GM19397 (cell line): Measurements from ENCODE around the gene RGS6.

ENCODE experiments used
- ATAC-seq: cut with Tn5 transposase; IDR thresholded peaks from one replicate; pipeline ENCODE4 v1.9.1; 2021; ENCODE audit warnings: mild to moderate bottlenecking, moderate library complexity; ENCODE audit not compliant: unreplicated experiment

Gene RGS6

GRCh38 chr14:72070458-72070857 lies 138.2 kb downstream of the RGS6 start:
- no peak for ATAC-seq

GRCh38 chr14:72075649-72076334 lies 143.6 kb downstream of the RGS6 start:
- no peak for ATAC-seq

GRCh38 chr14:72081137-72081536 lies 148.9 kb downstream of the RGS6 start:
- ATAC-seq, result no peak

GRCh38 chr14:72084935-72085334 lies 152.7 kb downstream of the RGS6 start:
- no peak for ATAC-seq

GRCh38 chr14:72089625-72090024 lies 157.4 kb downstream of the RGS6 start:
- ATAC-seq, result no peak

- no peak for ATAC-seq
Measured at GRCh38 chr14:72094844-72095582, 162.8 kb downstream of the RGS6 start.

- ATAC-seq, result no peak
Measured at GRCh38 chr14:72097173-72097783, 165.0 kb downstream of the RGS6 start.

- no peak for ATAC-seq
Measured at GRCh38 chr14:72098210-72098609, 166.0 kb downstream of the RGS6 start.

GRCh38 chr14:72099566-72099965 lies 167.3 kb downstream of the RGS6 start:
- ATAC-seq, result no peak

GRCh38 chr14:72104011-72104613 lies 171.9 kb downstream of the RGS6 start:
- no peak for ATAC-seq

GRCh38 chr14:72111911-72112310 lies 179.7 kb downstream of the RGS6 start:
- ATAC-seq, result no peak

- no peak for ATAC-seq
Measured at GRCh38 chr14:72118841-72119240, 186.6 kb downstream of the RGS6 start.

- no peak for ATAC-seq
Measured at GRCh38 chr14:72120315-72120714, 188.1 kb downstream of the RGS6 start.

- no peak for ATAC-seq
Measured at GRCh38 chr14:72123755-72124154, 191.5 kb downstream of the RGS6 start.

- ATAC-seq, result no peak
Measured at GRCh38 chr14:72124171-72124570, 191.9 kb downstream of the RGS6 start.

GRCh38 chr14:72126091-72126490 lies 193.9 kb downstream of the RGS6 start:
- ATAC-seq, result no peak

- ATAC-seq, result no peak
Measured at GRCh38 chr14:72126561-72126960, 194.3 kb downstream of the RGS6 start.

GRCh38 chr14:72128629-72129028 lies 196.4 kb downstream of the RGS6 start:
- ATAC-seq, result no peak

- ATAC-seq, result no peak
Measured at GRCh38 chr14:72129291-72129690, 197.1 kb downstream of the RGS6 start.

- no peak for ATAC-seq
Measured at GRCh38 chr14:72141084-72141483, 208.9 kb downstream of the RGS6 start.

- ATAC-seq, result no peak
Measured at GRCh38 chr14:72142328-72142727, 210.1 kb downstream of the RGS6 start.

- no peak for ATAC-seq
Measured at GRCh38 chr14:72146241-72146640, 214.0 kb downstream of the RGS6 start.
